ENCODE results near the gene COMMD8.
"Not testable (repeated sequence)": the region's sequence is repeated elsewhere in the genome, so short reads cannot be mapped to it uniquely, and the experiment has no call there.

COMMD8 gene

DNA sequence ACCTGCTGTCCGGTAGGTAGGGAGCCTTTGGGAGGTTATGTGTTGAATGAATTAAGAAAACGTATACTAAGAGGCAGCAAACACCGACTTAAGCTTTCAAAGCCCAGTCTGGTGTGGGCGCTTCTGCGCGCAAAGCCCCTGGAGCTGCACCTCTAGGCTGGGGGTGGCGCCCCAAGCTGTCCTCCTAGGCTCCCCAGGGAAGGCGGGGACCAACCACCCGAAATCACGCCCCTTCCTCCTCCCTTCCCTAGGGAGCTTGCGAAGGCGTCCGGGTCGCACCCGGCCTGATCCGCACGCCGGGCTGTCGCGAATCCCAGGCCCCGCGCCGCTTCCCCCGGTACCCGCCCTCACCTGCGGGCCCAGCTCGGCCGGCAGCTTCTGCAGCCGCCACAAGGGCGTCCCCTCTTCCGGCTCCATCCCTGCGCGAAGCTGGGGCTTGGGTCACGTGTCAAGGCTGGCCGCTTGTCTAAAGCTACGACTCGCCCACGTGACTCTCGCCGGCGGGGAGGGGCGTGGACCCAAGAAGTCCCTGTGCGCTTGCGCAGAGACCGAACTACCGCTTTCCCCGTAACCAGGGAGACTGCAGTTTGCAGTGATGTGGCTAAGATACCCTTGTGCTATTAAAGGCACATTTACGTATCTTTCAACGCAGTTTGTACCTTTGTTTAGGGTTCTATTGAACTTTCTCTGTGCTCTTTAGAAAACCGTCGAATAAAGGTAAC is at the start of gene COMMD8:
Gene COMMD8 (minus strand): TSS at position 468 of the 722 bp plus-strand sequence. CDS start 51 bp downstream, at position 417.
- DNase-seq (ENCODE audit: low spot score): peak; percentile 97

DNA sequence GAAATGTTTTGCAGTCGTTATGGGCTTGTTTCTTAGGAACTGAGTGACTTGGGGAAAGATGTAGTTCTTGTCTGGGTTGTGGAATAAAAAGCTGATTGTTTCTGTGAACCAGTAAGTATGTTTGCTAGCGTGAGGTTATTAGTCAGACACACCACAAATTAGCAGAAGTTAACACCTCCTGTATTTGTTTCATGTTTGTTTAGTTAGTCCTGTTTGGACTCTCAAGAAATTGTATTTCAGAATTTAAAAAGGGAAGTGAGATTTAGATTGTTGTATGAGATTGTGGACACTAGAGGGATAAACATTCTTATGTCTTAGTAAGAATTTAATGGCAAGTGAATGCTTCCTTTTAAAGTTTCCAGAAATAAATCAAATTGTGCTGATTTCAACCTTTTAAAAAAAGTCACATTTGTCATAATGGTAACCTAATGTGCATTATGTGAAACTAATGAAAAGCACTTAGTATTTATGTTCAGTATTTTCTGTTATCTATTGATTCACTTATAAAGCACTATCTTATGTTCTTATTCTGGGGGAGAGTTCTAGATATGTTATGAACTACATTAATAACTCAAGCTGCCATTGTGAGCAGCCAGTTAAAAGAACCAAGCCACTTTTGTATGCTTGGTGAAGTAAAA is 47.1 kb upstream of the COMMD8 start:
- peak; percentile 36 for DNase-seq (ENCODE audit: low spot score)

- no peak for DNase-seq (ENCODE audit: low spot score)
These were observed 42.2 kb upstream of the COMMD8 start for GRCh38 chr4:47505666-47506065.

DNA sequence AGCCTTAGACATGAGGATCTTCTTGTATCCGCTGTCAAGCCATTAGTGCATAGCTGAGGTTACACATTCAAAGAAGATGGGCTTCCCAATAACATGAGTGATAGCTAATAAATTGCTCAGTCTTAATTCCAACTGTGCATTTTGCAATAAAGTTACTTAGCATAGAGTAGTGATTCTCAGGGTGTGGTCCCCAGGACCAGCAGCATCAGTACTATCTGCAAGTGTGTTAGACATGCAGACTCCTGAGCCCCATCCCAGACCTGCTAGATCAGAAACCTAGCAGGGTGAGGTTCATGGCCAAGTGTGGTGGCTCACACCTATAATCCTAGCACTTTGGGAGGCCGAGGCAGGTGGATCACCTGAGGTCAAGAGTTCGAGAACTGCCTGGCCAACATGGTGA is 41.6 kb upstream of the COMMD8 start:
- DNase-seq (ENCODE audit: low spot score): no peak

DNA sequence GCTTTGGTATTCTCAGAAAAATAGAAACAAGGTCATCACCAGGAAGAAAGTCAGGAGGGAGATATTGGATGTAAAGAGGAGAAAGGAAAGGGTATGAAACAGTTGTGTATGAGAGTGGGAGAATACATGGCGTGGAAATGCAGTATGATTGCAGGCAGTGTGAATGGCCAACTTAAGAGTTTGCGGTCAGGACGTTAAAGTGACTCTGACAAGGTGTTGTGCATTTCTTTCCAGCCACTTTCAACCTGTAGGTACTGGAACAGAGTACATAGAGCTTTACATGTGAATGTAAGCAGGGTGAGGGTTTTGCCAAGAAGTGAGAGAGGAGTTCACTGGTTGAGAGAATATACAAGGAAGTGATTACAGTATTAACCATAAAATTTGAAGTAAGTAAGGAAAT is 37.3 kb upstream of the COMMD8 start:
- no peak for DNase-seq (ENCODE audit: low spot score)

GRCh38 chr4:47499700-47500099 is 36.2 kb upstream of the COMMD8 start:
- DNase-seq (ENCODE audit: low spot score): peak; percentile 37

DNA sequence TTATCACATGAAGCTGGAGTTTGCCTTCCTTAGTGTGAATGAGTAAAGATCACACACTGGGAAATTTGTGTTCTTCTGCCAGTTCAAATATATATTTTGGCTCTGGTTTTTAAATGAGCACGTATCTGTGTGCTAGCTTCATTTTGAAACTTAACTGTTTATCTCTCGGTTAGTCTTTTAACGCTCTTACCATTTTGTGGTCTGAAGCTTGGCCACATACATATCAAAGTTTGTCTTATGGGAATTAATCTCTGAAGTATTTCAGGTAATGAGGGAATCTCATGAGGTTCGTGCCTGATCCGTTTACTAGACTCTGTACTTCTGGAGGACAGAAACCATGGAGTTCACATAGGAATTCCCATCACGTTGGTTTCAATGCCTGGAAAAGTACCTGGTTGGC is 35.4 kb upstream of the COMMD8 start:
- DNase-seq (ENCODE audit: low spot score): no peak

DNA sequence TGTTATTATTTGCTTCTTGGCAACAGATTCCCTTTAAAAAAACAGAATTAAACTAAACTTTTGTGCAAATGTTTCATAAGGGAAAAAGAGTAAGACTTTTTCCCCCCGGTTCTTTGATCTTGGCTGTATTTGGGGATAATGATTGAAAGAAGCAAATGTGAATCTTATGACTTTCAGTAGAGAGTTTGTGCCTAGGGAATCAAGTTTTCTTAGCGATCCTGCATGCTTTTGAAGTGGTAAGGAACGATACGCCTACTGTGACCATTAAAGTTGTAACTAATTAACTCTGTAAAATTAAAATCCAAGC is 30.6 kb upstream of the COMMD8 start:
- DNase-seq (ENCODE audit: low spot score): no peak

GRCh38 chr4:47493238-47494123 is 30.0 kb upstream of the COMMD8 start:
- no peak for DNase-seq (ENCODE audit: low spot score)

DNA sequence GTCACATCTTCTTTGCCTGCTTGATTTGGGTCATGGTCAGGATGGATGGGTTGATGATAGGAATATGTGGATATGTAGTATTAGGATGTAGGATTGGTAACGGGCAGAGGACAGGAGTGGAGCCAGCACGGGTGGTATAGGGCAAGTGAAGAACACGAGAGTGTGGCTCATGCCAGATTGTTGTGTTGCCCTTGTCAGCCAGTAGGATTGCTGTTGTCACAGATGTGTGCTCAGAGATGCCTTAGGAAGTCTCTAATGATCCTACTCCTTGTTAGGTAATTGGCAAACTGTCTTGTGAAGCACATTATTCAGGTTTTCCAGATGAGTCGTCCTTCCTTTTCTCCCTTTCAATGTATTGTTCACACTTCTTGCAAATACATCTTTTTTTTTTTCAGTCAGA is 27.0 kb upstream of the COMMD8 start:
- DNase-seq (ENCODE audit: low spot score): peak; percentile 29

DNA sequence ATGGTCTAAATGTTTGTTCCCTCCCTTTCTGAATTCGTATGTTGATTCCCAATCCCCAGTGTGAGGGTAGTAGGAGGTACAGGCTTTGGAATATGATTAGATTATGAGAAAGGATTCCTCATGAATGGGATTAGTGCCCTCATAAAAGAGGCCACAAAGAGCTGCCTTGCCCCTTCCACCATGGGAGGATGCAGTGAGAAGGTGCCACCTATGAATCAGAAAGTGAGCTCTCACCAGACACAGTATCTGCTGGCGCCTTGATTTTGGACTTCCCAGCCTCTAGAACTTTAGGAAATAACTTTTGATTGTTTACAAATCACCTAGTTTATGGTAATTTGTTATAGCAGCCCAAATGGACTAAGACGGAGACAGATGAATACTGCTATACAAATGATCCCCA is 25.2 kb upstream of the COMMD8 start:
- DNase-seq (ENCODE audit: low spot score): no peak

GRCh38 chr4:47486727-47487126 is 23.2 kb upstream of the COMMD8 start:
- not testable (repeated sequence) for DNase-seq (ENCODE audit: low spot score)

- DNase-seq (ENCODE audit: low spot score): peak; percentile 43
These were observed 22.8 kb upstream of the COMMD8 start for GRCh38 chr4:47486231-47486673.

- peak; percentile 45 for DNase-seq (ENCODE audit: low spot score)
These were observed 22.3 kb upstream of the COMMD8 start for GRCh38 chr4:47485768-47486167.

DNA sequence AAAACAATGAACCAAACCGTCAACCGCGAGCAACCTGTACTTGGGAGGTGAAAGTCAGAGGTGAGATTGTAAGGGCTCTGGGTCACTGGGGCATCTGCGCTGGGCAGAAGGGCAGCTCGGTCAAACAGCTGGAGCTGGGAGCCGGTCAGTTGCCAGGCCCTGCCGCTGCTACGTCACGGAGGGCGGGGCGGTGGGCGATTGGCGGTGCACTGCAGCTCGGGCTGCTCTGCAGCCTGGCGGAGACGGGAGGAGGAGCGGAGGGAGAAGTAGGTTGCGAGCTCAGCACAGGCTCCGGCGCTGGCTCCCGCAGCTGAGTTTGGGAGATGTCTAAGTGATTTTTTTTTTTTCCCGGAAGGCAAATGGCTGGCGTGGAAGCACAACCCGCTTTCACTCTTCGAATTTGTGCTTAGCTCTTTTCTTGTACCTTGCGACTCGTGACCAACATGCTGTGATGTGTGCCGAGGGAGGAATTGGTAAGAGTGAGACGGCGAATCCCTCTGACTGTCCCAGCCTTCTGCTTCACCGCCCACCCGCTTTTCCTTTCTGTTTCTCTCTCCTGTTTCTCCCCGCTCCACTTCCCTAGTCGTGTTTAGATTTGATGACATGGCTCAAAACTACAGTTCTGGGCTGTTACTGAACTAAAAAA is 21.7 kb upstream of the COMMD8 start, which contains the start of gene ATP10D:
Gene ATP10D (plus strand): TSS at position 229 of the 646 bp plus-strand sequence. CDS start 27,266 bp downstream, outside the sequence.
- peak; percentile 93 for DNase-seq (ENCODE audit: low spot score)

- no peak for DNase-seq (ENCODE audit: low spot score)
These were observed 20.7 kb upstream of the COMMD8 start for GRCh38 chr4:47484168-47484567.

GRCh38 chr4:47483745-47484144 is 20.2 kb upstream of the COMMD8 start:
- DNase-seq (ENCODE audit: low spot score): no peak

- no peak for DNase-seq (ENCODE audit: low spot score)
These were observed 18.8 kb upstream of the COMMD8 start for GRCh38 chr4:47482326-47482725.

DNA sequence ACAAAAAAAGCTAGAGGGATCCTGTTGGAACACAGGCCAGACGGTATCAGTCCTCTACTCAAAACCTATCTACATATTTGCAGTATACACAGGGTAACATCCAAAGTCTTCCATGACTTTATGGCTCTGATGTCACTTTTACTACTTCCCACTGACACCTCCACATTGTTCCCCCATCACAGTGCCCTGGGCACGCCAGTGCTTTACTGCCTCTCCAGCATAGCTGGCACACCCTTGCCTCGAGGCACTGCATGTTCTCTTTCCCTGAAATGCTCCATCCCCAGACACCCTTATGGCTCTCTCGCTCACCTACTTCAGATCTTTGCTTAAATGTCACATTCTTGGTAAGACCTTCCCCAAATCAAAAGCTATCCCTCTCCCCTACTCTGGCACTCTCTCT is 15.3 kb upstream of the COMMD8 start:
- no peak for DNase-seq (ENCODE audit: low spot score)

DNA sequence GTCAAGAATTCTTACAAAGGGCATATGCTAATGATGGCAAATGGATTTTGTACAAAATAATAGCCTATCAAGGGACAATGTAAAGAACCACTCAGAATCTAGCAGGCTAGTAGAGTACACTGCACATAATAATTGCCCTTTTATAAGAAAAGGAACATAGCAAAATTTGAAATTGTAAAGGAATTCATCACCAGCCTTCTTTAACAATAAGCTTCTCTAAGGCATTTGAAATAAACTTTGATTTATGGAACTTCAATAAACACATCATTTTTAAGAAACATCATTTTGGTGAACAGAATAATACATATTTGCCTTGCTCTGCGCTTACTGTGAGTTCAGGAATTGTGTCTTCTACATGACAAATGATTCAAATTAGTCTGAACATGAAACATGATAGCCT is 11.9 kb upstream of the COMMD8 start:
- no peak for DNase-seq (ENCODE audit: low spot score)

DNA sequence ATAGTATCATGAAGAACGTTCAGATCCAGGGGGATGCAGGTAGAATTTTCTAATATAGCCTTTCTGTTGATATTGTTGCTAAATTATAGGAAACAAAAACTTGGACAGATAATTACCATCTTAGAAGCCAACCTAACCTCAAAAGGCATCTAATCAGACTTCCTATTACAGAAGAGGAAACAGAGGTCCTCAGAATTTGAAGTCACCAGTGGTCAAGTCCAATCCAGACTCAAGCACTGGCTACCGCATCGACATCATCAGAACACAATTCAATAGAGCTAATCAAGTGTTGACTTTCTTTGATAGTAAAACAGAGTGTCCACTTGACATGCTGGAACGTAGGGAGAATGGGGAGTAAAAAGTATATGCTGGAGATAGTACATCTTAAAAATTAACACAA is 11.3 kb upstream of the COMMD8 start:
- DNase-seq (ENCODE audit: low spot score): no peak

GRCh38 chr4:47473141-47473750 is 9.7 kb upstream of the COMMD8 start:
- DNase-seq (ENCODE audit: low spot score): no peak

Measured in pons (tissue), 1 donor.